ENCODE results near the gene PRKX. TPM values are rescaled to one million over a fixed set of nuclear protein-coding genes. Genes with fewer than 3 reads are reported as not detected.
"Not testable (repeated sequence)": the region's sequence is repeated elsewhere in the genome, so short reads cannot be mapped to it uniquely, and the experiment has no call there.

PRKX gene
- 23.1 TPM for total RNA-seq
- long read RNA-seq, full-length matches to known transcripts, result 2 of 28 reads
- long read RNA-seq, partial matches to known transcripts, result 1 of 28 reads
- long read RNA-seq, other reads (novel, unspliced or antisense), result 25 of 28 reads

DNA sequence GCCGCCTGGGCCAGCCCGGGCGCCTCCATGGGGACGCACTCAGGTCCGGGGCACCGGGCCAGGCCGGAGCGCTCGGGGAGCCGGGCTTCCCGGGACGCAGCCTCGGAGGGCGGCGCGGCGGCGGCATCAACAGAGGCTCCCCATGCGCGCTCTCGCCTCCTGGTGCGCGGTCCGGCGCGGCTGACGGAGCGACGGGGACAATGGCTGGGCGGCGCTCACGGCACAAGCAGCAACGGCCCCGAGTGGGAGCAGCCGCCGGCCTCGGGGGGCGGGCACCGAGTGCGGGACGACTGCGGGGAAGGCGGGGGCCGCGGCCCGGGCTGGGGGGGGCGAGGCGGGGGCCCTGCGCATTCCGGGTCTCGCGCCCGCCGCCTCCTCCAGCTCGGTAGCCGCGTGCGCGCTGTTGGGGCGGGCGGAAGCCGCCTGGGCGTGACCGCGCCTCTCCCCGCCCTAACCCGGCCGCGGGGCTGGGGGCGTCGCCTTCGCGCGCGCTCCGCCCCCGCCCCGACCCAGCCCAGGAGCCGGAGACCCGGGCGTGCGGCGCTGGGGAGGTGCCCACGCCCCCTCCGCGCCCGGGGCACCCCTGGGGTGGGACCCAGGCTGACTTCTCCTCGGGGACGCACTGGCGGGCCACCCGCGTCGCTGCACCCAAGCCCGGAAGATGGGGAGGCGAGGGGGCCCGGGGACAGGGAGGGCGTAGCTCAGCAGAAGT lies at the start of gene PRKX:
TSS of gene PRKX (minus strand) at position 425 of the 712 bp plus-strand sequence. CDS start at position 29, 396 bp downstream.
- peak; percentile 89 for DNase-seq (ENCODE audit: low spot score)

DNA sequence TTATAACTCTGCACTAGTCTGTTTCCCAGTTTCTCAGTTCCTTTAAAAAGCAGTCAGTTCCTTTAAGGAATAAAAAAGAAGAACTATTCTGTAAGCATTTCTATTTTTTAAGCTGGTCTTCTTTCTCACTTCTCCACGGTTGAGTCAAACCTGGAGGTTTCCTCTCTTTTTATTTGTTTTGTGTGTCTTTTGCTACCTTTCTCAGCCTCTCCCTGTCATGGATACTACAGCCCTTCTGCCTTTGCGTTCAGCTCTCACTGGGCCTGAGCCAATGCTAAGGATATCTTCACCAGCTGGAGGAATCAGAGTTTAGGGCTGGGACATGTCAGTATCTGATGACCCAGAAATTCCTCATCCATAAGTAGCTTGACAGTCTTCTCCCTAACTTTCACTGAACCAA lies 49.7 kb upstream of the PRKX start:
- no peak for DNase-seq (ENCODE audit: low spot score)

DNA sequence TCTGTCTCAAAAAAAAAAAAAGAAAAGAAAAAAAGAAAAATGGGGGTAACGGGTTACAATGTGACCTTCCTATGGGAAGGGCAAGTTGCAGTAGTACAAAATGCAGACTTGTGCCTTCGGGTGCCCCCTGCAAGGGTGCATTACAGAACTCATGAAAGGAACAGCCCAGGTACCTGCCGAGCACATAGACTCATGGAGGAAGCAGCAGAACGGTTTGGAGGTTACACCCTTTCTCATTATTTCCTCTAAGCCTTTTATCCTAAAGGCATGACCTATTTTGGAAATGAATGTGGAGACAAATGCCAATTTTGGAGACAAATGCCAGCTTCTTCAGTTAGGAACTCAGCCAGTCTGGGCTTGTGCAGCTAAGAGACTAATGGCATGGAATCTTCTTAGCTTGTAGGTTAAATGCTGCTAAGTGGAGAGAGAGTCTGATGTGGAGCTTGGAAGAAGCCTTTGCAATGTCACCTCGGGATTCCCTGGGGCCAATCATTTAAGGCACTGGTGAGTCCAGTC lies 44.1 kb upstream of the PRKX start:
- no peak for DNase-seq (ENCODE audit: low spot score)

DNA sequence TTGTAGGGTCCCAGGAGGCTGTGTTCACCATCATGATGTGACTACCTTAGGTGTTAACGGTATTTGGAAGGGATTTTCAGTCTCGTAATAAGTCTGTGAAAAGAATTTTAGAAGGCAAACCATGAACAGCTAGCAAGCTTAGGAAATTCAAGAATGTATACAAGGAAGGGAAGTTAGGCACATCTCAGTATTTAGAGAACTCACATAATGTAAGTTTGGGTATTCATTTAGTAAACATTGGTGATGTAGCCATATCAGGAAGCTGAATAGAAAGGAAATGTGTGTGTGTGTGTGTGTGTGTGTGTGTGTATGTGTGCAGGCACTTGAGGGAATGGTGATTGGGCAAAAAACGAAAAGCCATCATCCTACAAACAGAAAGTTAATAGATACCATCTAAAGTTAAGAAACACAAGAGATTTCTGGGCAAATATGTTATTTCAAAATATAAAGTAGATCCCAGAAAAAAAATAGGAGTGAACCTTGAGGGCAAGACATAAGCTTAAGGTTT lies 34.7 kb upstream of the PRKX start:
- no peak for DNase-seq (ENCODE audit: low spot score)

DNA sequence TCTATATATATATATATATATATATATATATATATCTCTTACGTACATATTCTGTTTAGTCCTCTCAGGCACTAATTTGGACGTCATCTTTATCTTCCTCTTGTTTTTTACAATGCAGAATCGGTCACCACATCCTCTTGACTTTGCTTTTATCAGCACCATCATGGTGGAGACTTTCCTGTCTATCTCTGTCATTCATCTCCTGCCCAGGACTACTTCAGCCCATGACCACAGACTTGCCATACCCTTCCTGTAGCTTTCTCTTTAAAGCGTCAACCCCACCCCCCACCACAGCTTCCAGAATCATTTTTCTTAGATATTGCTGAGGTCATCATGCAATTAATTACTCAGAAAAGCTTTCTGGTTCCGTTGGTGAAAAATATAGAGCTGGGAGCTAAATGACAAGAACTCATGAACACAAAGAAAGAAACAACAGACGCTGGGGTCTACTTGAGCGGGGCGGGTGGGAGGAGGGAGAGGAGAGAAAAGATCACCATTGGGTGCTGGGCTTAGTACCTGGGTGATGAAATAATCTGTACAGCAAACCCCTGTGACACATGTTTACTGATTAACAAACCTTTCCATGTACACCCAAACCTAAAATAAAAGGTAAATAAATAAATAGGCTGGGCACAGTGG lies 30.5 kb upstream of the PRKX start:
- no peak for DNase-seq (ENCODE audit: low spot score)

DNA sequence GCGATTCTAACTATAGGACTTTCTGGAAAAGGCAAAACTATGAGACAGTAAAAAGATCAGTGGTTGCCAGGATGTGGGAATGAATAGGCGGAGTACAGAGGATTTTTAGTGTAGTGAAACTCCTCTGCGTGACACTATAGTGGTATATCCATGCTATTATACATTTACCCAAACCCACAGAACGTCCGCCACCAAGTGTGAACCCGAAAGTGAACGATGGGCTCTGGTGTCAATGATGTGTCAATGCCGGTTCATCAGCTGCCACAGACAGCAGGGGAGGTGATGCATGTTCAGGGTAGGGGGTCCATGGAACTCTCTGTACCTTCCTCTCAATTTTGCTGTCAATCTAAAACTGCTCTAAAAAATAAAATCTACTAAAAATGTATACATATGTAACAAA lies 27.5 kb upstream of the PRKX start:
- not testable (repeated sequence) for DNase-seq (ENCODE audit: low spot score)

DNA sequence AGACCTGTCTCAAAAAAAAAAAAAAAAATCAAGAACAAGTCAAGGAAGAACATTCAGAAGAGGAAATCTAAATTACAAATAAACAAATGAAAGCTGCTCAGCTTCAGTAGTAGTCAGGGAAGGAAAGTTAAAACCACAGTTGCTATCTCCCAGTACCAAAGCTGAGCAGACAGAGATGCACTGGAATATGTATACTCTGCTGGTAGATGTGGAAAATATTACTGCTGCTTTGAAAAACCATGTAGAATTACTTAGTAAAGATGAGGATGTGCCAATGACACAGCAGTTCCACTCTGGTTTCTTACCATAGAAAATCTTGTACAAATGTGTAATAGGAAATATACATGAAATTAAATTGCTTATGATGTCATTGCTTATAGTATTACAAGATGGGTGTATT lies 25.1 kb upstream of the PRKX start:
- DNase-seq (ENCODE audit: low spot score), result no peak

DNA sequence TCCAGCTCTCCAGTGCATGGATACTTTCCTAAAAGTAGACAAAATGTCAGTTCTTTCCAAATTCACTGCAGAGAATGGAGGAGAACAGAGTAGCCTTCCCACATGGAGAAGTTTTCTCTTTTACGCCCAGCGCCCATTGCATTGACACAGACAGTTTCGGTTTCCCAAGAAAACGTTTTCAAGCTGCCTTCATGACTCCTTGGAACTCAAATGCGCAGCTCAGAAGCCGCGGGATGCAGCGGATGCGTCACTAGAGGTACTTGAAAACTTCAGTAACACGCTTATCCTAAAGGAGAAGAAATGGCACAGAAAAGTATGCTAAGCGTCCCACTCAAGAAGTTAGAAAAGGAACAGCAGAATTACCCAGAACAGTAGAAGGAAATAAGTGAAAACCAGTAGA lies 23.1 kb upstream of the PRKX start:
- not testable (repeated sequence) for DNase-seq (ENCODE audit: low spot score)

DNA sequence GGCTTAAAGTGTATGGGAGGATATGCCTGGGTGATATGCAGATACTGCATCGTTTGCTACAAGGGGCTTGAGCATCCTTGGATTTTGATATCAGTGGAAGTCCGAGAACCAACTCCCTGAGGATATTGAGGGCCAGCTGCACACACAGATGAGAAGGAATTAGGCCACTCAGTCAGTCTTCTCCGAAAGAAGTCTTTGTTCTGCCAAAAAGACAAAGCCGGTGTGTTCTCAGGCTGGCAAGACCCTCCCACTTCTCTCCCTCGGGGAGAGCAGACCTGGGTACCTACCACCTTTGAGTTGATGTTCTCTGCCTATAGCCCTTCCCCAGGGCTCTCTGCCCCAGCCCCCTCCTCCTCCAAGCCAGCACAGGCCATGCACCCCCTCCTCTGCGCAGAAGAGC lies 22.4 kb upstream of the PRKX start:
- not testable (repeated sequence) for DNase-seq (ENCODE audit: low spot score)

DNA sequence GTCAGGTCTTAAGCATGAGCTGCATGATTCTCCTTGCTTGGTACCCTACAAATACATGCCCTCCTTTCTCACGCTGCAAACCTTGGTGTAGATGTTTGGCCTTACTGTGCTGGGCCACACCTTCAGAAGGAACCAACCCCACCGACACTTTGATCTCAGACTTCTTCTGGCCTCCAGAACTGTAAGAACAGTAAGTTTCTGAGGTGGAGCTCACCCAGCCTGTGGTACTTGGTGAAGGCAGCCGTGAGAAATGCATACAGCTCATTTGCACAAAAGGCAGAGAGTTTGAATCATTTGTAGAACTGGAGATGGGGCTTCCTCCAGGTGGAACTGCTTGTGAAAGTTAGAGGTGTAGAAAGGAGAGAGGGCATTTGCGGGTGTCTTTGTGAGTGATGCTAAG lies 21.0 kb upstream of the PRKX start:
- DNase-seq (ENCODE audit: low spot score), result not testable (repeated sequence)

DNA sequence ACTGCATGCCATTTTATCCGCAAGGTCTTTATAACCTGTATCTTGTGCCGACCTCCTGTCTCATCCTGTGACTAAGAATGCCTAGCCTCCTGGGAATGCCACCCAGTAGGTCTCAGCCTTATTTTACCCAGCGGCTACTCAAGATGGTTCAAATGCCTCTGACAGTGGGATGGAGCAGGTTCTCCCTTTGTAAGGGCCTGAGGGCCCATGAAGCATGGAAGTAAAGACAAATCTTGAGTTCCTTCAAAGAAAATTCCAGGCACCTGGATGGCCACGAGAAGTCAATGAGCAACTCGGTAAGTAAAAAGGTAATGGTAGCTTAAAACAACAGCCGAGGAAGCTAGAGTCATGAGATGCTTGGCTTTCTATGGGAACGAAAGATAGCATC lies 19.6 kb upstream of the PRKX start:
- DNase-seq (ENCODE audit: low spot score), result no peak

DNA sequence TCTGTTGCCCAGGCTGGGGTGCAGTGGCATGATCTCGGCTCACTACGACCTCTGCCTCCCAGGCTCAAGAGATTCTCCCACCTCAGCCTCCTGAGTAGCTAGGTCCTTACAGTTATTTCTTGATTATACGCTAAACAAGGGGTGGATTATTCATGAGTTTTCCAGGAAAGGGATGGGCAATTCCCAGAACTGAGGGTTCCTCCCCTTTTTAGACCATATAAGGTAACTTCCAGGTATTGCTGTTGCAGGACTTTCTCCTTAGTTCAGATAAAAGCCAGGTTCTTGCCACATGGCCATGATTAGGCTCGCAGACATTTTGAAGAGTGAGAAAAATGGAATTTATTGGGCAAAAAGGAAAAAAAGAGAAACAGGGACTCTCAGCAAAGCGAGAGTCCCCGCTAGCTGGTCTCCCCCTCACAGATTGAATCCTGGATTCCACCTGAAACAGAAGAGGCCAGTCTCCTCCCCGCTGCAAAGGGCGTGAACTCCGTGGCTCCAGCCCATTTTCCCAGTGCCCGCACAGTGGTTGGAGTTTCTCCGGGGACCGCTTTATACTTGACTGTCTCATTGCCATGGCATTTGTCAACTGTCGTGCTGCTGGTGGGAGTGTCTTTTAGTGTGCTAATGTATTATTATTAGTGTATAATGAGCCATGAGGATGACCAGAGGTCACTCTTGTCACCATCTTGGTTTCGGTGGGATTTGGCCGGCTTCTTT lies 19.0 kb upstream of the PRKX start:
- DNase-seq (ENCODE audit: low spot score), result not testable (repeated sequence)

DNA sequence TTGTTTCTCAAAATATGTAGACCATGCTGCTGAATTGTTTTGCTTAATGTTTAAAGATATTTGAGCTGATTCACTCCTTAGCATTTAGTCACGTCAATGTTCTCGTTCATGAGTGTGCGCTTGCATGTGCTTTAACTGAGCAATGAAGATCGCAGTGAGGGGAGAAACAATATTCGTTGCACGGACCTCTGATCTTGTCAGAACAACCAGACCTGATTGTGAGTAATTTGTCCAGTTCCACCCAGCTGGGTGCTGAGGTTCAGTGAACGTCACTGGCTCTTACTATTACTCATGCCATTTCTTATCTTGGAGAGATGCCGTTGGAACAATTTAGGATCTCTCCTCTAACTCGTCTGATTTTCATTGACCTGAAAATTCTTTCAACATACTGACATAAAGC lies 15.0 kb upstream of the PRKX start:
- no peak for DNase-seq (ENCODE audit: low spot score)

DNA sequence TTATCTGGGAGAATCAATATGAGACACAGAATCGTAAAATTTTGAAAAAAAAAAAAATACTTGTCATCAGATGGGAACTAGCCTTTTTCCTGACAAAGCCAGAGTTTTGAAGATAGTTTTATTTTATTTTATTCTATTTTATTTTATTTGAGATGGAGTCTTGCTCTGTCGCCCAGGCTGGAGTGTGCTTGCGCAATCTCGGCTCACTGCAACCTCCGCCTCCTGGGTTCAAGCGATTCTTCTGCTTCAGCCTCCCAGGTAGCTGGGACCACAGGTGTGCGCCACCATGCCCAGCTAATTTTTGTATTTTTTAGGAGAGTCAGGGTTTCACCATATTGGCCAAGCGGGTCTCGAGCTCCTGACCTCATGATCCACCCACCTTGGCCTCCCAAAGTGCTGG lies 10.0 kb upstream of the PRKX start:
- not testable (repeated sequence) for DNase-seq (ENCODE audit: low spot score)

DNA sequence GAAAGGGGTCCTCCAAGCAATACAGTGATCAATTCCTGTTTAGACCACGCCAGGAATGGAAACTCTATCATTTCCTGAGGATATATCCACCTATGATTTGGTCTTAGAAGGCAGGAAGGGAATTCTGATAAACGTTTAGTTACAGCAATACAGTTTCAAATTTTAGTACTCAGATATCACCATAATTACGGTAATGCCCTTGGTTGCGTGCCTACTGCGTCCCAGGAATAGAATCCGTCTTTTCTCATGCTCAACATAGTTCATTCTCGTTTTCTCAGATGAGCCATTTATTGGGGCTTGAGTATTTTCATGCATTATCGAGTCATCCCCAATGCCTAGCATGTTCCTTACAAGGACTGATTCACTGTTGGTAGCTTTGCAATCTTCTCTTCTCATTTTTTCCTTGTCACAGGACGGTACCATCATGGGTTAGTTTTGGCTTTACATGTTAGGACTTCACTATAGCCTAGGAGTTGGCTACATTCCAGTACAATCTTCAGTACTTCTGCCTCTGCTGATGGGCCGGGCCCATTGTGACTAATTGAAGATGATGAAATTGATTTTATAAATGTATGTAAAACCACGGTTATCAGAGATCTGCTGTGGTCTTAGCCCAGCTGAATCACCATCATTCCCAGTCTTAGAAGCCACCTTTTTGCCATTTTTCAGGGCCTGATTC lies 4.4 kb upstream of the PRKX start:
- no peak for DNase-seq (ENCODE audit: low spot score)

DNA sequence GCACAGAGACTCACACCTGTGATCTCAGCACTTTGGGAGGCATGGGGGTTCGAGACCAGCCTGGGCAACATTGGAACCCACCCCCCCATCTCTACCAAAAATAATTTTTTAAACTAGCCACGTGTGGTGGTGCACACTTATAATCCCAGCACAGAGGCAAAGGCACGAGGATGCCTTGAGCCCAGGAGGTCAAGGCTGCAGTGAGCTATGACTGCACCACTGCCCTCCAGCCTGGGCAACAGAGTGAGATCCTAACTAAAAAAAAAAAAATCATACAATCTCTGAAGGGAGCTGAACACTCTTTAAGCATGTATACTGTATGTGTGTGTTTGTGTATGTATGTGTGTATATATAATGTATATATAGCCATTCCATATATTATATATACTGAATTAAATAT lies 2.5 kb upstream of the PRKX start:
- peak; percentile 41 for DNase-seq (ENCODE audit: low spot score)

DNA sequence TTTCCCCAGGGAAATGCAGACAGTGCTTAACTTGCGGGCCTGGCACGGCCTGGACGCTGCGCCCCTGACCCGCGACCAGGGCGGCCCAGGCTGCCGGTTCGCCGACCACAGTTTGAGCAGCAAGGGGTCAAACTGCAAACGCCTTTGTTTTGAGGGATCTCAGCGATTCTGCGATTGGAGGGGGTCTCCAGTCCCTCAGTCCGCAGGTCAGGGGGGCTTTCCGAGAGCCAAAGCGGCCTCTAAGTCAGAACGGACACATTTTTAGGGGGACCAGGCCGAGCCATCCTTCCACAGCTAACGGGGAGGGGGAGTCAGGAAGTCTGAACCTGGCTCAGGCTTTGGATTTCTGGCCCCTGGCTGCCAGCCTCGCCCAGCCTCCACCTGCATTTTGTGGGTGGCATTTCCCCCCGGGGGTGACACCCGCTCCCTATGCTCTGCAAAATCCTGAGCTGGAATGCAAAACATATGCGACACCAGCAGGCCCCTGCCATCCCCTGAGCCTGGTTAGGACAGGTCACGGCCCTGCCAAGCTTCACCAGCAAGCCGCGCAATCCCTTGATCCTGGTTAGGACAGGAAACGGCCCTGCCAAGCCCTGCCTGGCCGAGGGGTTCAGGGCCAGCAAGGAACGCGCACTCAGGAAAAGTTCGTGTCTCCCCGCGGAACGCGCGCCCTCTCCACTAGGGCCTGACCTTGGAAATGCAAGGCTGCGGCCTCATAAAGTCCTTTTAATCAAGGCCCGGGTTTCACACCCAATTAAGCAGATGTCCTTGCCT lies 1.4 kb upstream of the PRKX start:
- peak; percentile 75 for DNase-seq (ENCODE audit: low spot score)

DNA sequence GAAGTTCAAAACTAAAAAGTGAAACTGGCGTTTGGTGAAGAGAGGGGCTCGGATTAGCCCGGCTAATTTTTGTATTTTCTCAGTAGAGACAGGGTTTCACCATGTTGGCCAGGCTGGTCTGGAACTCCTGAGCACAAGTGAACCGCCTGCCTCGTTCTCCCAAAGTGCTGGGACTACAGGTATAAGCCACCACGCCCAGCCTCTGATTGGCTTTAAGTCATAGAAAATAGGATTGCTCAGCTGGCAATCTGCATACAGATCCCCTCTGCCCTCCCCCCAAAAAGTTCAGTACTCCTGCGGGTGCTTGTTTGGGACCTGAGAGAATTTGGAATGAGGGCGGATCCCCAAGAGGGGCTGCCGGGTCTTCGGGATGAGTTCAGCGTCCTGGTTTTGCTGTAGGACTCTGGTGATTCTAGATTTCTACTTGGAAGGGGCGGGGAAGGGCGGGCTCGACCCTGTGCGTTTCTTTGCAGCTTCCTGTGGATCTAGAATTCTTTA lies 537 bp upstream of the PRKX start:
- peak; percentile 35 for DNase-seq (ENCODE audit: low spot score)

DNA sequence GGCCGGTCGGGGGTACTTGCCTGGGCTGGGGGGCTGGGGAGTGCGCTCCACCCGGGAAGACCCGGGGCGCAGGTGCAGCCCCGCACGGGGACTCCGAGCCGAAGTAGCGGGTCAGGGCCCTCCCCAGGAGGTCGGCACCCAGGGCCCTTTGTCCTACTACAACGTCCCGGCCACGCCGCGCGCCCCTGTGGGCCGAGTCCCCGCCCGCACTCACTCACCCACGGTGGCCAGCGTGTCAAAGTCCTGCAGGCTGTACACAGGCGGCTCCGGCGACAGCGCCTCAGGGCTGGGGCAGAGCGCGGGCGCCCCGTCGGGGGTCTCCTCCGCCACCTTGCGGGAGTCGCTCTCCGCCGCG lies 602 bp downstream of the PRKX start:
- peak; percentile 90 for DNase-seq (ENCODE audit: low spot score)
